Suprapubic skin (tissue), 4 donors: ENCODE results near the gene CLDN20. TPM values are rescaled to one million over a fixed set of nuclear protein-coding genes. Genes with fewer than 3 reads are reported as not detected.

Source experiments
- DNase-seq, 2 donors: peaks; one replicate each; pipeline ENCODE4 v3.0.0-alpha.2; 2019; ENCODE audit warnings: low spot score in 2 of 2
- H3K27ac ChIP-seq: fragments of 200-600 bp; sonication (generic); one replicate; pipeline ENCODE4 v1.5.1; 2019
- H3K27me3 ChIP-seq: fragments of 200-600 bp; sonication (generic); one replicate; pipeline ENCODE4 v1.5.1; 2019
- H3K36me3 ChIP-seq: fragments of 200-600 bp; sonication (generic); one replicate; pipeline ENCODE4 v1.5.1; 2019
- H3K4me1 ChIP-seq: fragments of 200-600 bp; sonication (generic); one replicate; pipeline ENCODE4 v1.5.1; 2019
- H3K4me3 ChIP-seq: fragments of 200-600 bp; sonication (generic); one replicate; pipeline ENCODE4 v1.5.1; 2019; ENCODE audit warnings: mild to moderate bottlenecking
- H3K9me3 ChIP-seq: fragments of 200-600 bp; sonication (generic); one replicate; pipeline ENCODE4 v1.5.1; 2019
- CTCF ChIP-seq, 2 donors: fragments of 200-600 bp in 1 of 2; fragments of 450-650 bp in 1 of 2; sonication (generic) in 1 of 2; IDR thresholded peaks; one replicate each; pipeline ENCODE4 v1.5.1; 2016 to 2019; ENCODE audit warnings: antibody characterized with exemption in 2 of 2, mild to moderate bottlenecking in 1 of 2, moderate library complexity in 1 of 2
- EP300 ChIP-seq: sonication (generic); formaldehyde crosslinking; IDR thresholded peaks from one replicate; pipeline ENCODE4 v1.6.1; 2017; ENCODE audit warnings: antibody characterized with exemption
- POLR2A ChIP-seq, 2 donors: fragments of 450-650 bp; IDR thresholded peaks; one replicate each; pipeline ENCODE4 v1.6.1; 2017; ENCODE audit warnings: antibody characterized with exemption in 2 of 2, mild to moderate bottlenecking in 2 of 2, moderate library complexity in 2 of 2
- POLR2AphosphoS5 ChIP-seq, 3 donors: sonication (generic); formaldehyde crosslinking; IDR thresholded peaks; one replicate each; pipeline ENCODE4 v1.6.1; 2017; ENCODE audit warnings: antibody characterized with exemption in 3 of 3
- WGBS: methylation state at CpG from one replicate; pipeline ENCODE4 v1.1.5; 2018; 5-methylcytosine and 5-hydroxymethylcytosine counted together
- total RNA-seq, 4 donors: library from RNA; depleted of rRNA; stranded (reverse); fragments of >200 nt; gene quantifications; one replicate each; pipeline ENCODE4 v1.1.0, GENCODE V29; 2016

CLDN20 gene
- total RNA-seq, 4 donors from 2014 or later, result not detected

- Histone ChIP-seq H3K4me1 (peaks cover 3% of the 10 kb centered on the region), H3K36me3 (no peaks in the 10 kb centered on the region), H3K27ac (no peak overlapping the region), H3K27me3 (no peaks in the 10 kb centered on the region), H3K4me3 (no peak overlapping the region), H3K9me3 (no peaks in the 10 kb centered on the region)
- DNase-seq, result no peak
- TF ChIP-seq POLR2A (IDR thresholded peaks at IDR 0.05) (no peak), EP300 (no peak), POLR2AphosphoS5 (IDR thresholded peaks at IDR 0.05) (no peak), CTCF (IDR thresholded peaks at IDR 0.05) (no peak)
Observed at GRCh38 chr6:155324993-155325392, 61.2 kb downstream of the CLDN20 start.

GRCh38 chr6:155325700-155326516 is 62.1 kb downstream of the CLDN20 start:
- H3K9me3 ChIP-seq, result no peaks in the 10 kb centered on the region
- 65% methylated on average over 6 of the region's 6 CpGs for WGBS
- no peaks in the 10 kb centered on the region for H3K36me3 ChIP-seq
- no peak for DNase-seq
- H3K4me1 ChIP-seq, result peaks cover 3% of the 10 kb centered on the region
- TF ChIP-seq POLR2A (IDR thresholded peaks at IDR 0.05) (no peak), CTCF (IDR thresholded peaks at IDR 0.05) (no peak), POLR2AphosphoS5 (IDR thresholded peaks at IDR 0.05) (no peak), EP300 (no peak)
- no peak overlapping the region for H3K27ac ChIP-seq
- H3K4me3 ChIP-seq, result no peak overlapping the region
- no peaks in the 10 kb centered on the region for H3K27me3 ChIP-seq

Other genes with a start within 250 kb of the CLDN20 start
- gene TFB1M, start 50.5 kb downstream of the CLDN20 start, total RNA-seq, result 10 to 100 TPM in 3 of 4 donors, 1 to 10 TPM in 1; 6.7 to 20.3 (median 14.9) TPM
- gene NOX3, start 191.8 kb downstream of the CLDN20 start, total RNA-seq, result not detected